ENCODE data around the gene IL22RA2.

DNA sequence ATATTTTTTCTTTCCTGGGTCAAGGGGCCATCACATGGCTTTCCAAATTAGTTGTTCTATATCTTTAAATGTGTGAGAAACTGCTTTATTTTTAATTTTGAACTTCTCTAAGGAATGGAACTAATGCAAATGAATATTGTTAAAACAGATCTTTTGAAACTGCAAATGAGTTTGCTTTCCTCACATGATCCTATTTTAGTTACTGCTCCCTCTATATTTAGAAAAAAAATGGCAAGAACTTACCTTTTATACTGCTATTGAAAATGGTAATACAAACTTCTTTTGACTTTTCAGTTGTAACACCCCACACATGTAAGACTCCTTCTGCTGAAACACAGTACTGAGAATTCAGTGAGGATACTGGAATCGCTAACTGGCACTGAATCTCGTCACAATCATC lies 29.8 kb upstream of the IL22RA2 start:
- no peak for TF ChIP-seq GATA3 (IDR thresholded peaks at IDR 0.05; ENCODE audit: low read depth, low read length)
- TF ChIP-seq GATA2 (IDR thresholded peaks at IDR 0.05; ENCODE audit: low read depth, low read length) = no peak

Measured in SH-SY5Y (cell line).